T-helper 2 cell (primary cell): ENCODE measurements around the gene ZFX.
"Not testable (repeated sequence)": the region's sequence is repeated elsewhere in the genome, so short reads cannot be mapped to it uniquely, and the experiment has no call there.

Experiments
- DNase-seq, 5 experiments: peaks; one replicate each; pipeline versions ENCODE4 v3.0.0 to v3.0.0-alpha.2; 2012 to 2022
- total RNA-seq, 2 donors: gene quantifications; one replicate each; lab custom pipeline; 2026; lab: John Stamatoyannopoulos, UW

Gene ZFX
- 87.5 to 137 reads per million in 2 donors for total RNA-seq

DNA sequence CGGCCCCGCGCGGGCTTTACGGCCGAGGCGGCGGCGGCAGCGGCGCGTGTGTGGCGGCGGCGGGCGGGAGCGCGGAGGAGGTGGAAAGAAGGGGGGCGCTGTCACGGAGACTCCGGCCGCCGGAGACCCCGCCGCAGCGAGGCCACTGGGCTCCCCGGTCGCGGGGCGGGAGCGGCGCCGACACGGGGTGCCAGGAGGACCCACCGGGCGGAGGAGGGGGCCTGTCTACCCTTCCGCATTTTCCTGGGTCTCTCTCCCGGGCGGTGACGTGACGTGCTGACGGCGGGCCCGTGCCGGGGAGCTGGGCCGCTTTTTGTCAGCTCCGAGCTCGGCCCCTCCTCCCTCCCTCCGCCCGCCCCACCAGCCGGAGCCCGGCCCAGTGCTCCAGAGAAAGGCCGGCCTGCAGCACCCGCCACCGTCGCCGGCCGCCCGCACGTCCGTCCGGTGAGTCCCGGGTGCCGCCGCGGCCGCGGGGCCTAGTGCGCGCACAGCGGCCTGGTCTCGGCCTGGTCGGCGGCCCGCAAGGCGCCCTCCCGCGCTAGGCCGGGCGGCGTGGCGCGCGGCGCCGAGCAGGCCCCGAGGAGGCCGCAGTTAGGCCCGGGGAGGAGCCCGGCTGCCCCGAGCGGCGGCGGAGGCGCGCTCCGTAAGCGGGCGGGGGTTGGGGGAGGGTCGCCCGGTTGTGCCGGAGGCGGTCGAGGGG lies at the start of gene ZFX:
TSS of gene ZFX (plus strand) at position 379 of the 700 bp plus-strand sequence. CDS start 23,014 bp downstream, outside the sequence.
- peak; percentile 33 to 79 (median 55) for DNase-seq

DNA sequence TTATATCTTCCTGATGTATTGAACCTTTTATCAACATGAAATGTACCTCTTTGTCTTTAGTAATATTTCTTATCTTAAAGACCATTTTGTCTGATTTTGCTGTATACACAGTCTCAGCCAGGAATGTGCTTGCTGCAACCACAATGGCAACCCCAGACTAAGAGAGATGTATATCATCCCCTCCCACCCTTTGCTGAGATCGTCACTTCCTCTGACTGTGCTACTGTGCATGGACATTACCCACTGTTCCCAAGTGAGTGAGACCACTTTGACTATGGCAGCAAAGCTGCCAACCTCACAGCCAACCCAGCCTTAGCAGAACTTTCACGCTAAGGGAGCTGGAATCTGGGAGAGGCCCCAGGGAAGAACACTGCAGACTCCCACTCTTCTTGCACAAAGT lies 48.8 kb upstream of the ZFX start:
- peak in 1 of 5 experiments; percentile 72 for DNase-seq

DNA sequence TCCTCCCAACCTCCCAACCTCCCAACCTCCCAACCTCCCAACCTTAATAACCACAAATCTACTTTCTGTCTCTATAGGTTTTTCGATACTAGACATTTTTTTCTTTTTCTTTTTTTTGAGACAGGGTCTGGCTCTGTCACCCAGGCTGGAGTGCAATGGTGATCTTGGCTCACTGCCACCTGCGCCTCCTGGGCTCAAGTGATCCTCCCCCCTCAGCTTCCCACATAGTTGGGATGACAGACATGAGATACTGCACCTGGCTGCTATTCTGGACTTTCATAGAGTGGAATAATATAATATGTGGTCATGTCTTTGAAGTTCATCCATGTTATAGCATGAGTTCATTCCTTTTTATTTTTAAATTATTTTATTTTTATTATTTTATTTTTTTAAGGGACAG lies 39.5 kb upstream of the ZFX start:
- DNase-seq: no peak

DNA sequence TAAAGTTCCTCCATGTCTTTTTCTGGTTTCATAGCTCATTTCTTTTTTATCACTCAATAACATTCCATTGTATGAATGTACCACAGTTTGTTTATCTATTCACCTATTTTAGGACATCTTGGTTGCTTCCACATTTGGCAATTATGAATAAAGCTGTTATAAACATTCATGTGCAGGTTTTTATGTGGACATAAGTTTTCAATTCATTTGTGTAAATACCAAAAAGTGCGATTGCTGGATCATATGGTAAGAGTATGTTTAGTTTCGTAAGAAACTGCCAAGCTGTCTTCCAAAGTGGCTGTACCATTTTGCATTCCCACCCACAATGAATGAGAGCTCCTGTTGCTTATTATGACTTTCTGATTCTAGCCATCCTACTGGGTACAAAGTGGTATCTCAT lies 36.3 kb upstream of the ZFX start:
- no peak for DNase-seq

DNA sequence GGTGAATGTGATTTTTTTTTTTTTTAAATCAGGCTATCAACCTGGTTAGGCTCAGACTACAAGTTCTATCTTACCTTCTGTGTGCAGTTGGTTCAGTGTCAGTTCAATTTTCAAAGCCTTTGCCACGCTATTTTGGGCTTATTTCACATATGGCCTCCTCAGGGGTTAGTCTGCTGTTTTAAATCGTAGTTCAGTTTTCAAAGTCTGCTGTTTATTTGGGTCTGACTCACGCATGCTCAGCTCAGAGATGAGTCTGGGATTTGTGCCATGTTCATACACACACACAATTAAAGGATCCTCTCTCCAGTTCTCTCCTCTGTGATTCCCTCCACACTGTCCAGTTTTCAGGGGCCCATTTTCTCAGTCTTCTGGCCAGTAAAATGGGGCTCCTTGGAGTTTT lies 32.3 kb upstream of the ZFX start:
- no peak for DNase-seq

DNA sequence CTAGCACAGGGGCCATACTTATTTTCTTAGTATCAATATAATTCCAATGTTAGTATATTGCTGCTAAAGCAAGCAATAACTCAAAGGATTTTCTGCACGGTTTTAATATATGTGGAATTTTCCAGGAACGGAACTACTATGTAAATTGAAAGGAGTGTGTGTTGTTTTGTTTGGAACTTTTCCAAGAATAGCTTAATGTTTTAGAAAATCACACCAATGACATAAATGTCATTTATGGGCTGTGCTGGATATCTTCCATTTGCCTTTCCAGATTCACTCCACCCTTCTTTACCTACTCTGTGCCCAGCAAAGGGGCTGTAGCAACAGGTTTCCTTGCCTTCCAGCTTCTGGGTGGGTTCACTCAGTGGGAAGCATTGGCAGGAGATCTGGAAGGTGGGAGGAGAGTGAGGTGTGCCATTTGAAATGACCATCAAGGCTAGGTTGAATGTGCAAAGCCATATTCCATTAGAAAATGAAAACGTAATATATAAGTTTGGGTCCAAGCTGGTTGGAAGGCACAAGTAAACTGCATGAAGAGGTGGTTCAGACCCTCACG lies 25.2 kb upstream of the ZFX start:
- DNase-seq: no peak

DNA sequence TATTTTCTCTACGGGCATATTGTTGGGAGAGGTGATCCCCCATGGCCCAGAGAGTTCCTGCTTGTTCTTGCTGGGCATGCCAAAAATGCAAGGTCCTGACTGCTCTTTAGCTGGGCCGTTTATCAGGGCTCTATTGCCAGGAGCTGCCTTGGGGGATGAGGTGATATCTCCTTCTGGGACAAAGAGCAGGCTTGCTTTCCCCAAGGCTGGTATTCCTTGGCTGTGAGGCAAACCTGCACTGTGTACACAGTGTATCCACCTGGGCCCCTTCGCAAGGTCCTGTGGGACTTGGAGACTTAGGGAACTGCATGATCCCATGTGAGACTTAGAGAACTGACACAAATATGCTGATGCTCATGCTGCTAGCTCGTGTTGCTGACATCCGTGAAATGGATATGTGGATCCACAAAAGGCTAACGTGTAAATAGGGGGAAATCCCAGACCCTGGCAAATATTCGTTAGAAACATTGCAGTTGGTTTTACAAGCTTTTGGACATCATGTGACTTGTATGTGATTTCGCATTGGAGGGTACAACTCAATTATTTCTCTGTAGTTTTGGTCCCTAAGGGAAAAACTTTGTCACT lies 24.4 kb upstream of the ZFX start:
- no peak for DNase-seq

DNA sequence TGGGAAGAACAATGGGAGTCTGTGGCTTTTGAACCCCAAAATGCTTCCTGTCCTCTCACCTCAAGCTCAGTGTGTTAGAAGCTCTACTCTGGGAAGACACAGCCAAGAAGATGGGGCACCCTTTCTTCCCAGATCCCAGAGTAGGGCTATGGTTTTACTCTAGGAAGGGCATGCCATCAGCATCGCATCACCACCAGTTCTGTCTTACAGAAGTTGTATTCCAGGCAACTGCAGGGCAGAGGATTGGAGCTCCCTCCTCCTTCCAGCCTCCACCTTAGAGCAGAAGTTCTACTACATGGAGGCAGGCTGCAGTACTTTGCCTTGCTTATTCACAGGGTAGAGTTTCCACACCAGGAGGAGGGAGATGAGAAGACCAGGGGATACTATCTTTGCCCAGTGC lies 18.1 kb upstream of the ZFX start:
- DNase-seq: no peak

DNA sequence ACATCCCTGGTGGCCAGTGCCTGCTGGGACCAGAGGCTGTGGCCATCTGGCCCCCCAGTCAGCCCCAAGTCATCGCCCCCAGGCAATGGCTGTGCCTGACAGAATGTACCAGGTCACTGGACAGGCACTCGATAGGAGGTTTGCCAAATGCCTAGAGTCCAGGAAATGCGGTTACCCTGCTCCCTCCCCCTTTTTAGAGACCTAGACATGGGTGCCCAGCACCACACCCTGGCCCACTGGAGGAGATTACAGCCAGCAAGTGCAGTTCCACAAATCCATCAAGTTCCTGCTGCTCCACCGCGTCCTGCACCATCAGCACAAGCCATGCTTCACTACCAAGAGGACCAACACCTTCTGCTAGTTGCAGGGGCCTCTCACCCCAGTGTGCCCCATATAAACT lies 16.2 kb upstream of the ZFX start:
- DNase-seq: no peak

DNA sequence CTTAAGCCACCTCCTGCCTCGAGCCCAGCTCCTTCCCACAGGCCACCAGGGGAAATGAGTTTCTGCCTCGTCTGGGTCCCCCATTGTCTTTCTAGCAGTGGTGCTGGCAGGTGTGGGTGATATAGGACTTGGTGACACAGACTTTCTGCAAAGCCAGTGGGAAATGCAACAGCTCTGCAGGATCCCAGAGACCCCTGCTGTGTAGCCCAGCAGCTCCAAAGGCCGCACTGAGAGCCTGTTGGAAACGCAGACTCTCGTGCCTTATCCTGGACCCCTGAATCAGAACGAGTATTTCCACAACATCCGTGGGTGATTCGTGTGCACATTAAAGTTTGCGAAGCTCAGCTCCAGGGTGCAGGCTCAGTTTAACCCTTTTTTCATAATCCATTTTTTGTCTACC lies 13.8 kb upstream of the ZFX start:
- DNase-seq: not testable (repeated sequence)

DNA sequence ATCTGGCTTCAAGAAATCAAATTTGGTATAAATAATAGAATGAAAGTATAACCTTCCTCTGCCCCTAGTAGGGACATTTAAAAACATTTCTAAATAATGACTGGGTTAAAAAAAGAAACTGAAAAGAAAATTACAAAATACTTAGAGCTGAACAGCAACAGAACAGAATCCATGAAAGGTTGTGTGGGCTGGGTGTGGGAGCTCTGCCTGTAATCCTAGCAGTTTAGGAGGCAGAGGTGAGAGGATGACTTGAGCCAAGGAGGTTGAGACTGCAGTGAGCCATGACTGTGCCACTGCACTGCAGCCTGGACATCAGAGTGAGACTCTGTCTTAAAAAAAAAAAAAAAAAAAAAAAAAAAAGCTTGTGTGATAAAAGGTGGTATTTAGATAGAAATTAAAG lies 12.3 kb upstream of the ZFX start:
- no peak for DNase-seq

DNA sequence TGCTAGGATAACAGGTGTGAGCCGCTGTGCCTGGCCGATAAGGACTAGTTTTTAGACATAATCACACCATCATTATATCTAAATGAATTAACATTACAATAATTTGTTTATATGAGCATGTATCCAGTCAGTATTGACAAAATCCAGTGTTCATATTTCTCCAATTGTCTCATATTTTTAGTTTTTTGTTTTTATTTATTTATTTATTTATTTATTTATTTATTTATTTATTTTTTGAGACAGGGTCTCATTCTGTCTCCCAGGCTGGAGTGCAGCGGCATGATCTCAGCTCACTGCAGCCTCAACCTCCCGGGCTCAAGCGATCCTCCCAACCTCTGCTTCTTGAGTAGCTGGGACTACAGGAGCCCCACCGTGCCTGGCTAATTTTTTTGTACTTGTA lies 5.5 kb upstream of the ZFX start:
- not testable (repeated sequence) for DNase-seq

DNA sequence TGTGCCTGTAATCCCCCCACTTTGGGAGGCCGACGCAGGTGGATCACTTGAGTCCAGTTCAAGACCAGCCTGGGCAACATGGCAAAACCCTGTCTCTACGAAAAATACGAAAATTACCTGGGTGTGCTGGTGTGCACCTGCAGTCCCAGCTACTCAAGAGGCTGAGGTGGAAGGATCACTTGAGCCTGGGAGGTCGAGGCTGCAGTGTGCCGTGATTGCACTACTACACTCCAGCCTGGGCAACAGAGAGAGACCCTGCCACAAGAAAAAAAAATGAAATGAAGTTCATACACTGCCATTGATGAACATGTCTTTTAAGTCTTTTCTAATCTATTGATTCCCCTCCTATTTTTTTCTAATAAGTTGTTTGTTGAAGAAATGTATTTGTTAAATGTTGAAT lies 5.0 kb upstream of the ZFX start:
- no peak for DNase-seq

DNA sequence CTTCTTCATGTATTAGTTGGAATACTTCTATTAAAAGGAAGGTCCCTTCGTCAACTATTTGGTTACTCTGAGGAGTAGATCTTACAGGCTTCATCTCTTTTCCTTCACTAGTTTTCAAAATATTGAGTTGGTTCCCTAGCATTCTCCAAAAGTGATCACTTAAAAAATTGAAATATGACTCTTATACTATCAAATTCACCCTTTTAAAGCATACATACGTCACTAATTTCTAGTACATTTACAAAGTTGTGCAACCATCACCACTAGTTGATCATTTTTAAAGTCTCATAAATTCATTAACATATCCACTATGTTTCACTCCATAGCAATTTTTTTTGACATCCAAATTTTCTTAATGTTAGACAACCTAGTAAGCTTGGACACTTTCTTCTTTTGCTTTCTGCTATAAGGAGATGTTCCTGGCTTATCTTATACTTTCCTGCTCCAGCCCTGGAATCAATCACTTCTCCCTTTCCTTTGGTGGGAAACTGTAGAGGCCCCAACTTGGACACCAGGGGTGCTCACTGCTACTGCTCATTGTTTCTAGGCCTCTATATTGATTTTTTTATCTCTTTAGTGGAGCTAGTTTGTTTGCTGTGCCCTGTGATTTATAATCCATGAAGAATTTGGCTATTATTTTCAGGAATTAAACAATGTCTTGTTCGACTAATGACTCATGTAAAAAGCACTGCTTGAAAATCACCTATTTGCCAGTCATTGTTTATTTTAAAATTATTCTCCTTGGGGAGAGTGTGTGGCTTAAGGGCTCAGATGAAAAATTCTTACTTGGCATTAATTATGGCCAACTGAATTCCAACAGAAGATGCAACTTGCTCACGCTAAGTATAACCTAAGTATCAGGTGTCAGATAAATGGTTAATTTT lies 4.0 kb upstream of the ZFX start:
- DNase-seq: no peak

DNA sequence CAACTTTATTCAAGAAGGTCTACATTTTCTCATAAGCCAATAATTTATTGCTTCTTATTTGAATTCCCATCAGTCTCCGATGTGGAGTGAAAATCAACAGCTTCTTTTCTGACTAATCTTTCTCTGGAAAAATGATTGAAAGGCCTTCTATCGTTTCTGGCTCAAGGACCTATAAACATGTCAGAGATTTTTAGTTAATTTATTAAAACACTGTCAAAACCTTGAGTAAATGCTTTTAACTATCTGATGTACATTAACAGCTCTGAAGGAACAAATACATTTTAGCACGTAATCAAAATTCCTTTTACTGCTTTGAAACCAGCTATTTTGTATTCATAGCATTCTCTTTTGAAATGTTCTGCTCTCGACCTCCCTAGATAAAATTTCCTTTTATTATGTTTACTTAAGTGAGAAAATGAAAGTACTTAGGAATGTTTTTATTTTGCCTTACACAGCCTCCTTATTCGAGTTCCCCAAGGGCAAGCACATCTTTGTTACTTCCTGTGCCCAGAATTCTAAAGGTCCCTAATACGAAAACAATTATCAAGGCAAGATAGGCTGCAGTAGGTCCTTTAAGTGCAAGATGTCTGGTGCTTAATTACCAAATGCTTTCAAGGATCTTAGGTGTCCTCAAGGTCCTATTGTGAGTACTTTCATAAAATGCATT lies 3.1 kb upstream of the ZFX start:
- peak in 1 of 5 experiments; percentile 41 for DNase-seq

DNA sequence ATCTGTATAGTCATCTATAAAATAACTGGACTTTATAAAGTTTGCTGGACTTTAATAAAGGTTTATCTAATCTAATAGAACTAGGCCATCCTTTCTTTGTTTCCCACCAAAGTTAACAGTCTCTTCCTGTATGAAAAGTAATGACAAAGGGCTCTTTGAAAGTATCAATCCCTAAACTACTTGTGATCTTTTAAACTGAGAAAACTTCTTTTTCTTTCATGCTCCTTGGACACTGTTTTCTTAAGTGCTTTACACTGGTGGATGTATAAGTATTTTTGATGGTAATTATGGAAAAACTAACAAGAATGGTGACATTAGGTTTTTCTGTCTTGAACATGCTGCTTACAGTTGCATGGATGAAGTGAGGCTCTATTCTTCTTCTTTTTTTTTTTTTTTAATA lies 2.4 kb upstream of the ZFX start:
- no peak for DNase-seq

DNA sequence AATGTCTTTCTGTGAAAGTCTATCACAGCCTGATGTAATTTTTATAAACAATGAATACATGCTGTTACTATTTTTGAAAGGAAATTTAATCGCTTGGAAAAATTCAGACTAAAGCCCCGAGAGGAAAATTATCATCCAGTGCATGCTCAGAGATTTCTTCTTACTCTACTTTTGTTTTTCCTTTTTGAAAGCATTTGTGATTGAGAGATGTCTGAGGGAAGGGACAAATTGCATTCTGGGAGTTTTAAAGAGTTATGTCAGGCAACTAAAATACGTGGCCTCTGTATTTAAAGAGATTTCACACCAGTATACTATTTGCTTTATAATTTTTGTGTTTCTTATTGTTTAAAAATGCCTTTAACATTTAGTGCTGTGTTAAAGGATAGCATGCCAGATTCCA lies 1.4 kb upstream of the ZFX start:
- peak in 1 of 5 experiments; percentile 61 for DNase-seq

DNA sequence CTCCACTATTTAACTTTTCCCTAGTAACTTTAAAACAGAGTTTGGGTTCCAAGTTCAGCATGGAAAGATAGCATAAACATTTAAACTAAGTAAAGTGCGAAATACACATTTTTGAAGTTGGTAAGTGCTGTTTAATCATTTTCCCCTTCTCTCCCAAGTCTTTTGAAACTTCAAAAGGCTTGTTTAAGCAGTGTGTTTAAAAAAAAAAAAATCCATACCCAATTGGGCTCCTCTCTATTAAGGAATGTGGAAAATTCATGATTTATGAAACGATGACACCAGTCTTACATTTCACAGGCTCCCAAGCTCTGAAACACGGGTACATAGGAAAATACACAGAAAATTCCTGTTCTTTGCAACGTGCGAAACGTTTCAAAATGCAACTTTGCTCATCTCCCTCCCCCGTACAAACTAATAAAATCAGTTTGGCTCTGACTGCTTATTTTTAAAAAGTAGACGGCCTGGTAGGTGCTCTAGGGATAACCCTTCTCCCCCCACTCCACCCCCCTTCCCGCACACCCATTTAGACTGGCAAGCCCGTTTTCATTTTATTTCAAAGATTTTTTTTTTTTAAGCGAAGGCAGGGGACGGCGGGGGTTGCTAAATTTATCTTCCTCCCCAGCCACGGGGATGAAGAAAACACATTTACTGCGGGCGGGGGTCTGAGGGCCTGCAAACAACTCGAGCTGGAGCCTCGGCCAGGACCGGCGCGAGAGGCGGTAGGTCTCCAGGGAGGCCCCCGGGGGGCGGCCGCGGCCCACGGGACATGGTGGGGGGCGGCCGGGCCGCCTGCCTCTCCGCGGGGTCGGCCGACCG lies 786 bp upstream of the ZFX start:
- peak in 2 of 5 experiments; percentile 5 to 45 for DNase-seq

DNA sequence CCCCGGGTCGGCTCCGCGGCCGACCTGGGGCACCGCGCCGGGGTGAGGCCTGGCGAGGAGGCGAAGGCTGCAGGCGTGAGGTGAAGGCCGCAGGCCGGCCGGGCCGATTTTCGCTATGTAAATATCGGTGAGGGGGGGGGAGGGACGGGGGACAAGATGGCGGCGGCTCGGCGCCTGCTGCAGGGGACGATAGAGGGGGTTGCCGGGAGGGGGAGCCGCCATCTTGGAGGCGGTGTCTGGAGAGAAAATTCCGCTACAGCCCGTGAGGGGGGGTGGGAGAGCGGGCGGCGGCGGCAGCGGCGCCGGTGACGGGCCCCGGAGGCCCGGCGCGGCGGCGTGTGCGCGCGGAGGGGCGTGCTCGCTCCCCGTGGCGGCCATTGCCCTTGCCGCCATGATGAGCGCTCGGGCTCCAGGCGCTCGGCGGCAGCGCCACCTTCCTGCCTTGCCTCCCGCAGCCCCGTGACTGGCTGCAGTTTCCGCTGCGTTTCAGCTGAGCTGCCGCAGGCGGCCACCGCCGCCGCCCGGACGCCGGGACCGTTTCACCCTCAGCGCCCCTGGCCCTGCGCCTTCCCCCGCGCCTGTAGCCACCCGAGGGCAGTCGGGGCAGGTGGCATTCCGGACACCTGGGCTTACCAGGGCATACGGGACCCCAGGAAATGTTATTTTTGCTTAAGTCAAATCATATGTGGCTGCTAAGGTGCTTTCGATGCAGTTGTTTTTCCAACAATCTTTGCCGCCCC lies 692 bp downstream of the ZFX start:
- peak; percentile 59 to 93 (median 81) for DNase-seq

DNA sequence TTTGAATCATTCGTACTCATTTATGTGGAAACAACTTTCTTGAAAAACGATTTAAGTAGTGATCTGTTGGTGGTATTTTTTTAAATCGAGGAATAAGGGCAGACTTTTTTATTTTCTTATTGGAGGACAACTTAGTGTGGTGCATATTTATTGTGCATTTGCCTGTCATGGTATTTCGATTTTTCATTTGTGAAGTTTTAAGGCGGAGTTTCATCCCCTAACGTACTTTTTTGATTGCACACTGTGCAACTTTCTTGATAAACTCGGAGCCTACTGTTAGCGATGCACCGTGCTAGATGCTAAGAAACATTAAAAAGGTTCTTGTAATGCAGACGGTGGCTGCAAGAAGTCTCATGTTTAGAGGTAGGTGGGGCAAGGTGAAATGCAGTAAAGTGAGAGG lies 1.4 kb downstream of the ZFX start:
- no peak for DNase-seq

DNA sequence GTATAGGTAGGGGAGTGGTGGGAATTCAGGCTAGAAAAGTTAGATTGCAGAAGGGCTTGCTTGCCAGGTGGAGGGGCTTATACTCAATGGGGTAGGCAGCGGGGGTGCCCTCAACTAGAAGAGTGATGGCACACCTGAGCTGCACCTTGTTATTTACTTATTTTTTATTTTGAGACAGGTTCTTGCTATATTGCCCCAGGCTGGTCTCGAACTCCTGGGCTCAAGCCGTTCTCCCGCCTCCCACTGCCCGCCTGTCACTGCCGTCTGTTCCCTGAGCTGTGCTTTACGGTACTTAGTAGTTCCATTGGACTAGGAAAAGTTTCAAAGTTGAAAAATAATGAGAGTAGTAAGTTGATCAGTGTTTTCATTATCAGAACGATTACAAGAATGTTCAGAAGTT lies 2.0 kb downstream of the ZFX start:
- DNase-seq: no peak
